BE2C (cell line): Measurements from ENCODE around the gene GAS6. TPM values are rescaled to one million over a fixed set of nuclear protein-coding genes. Genes with fewer than 3 reads are reported as not detected.
"Not testable (repeated sequence)": the region's sequence is repeated elsewhere in the genome, so short reads cannot be mapped to it uniquely, and the experiment has no call there.

ENCODE experiments used
- DNase-seq: peaks from one replicate; pipeline ENCODE4 v3.0.0-alpha.2; 2020
- H3K27me3 ChIP-seq: fragments of 250-450 bp; sonication (Bioruptor Pico); 2 replicates; pipeline ENCODE4 v1.5.1; 2020; ENCODE audit warnings: mild to moderate bottlenecking
- H3K36me3 ChIP-seq: fragments of 250-450 bp; sonication (Bioruptor Pico); 2 replicates; pipeline ENCODE4 v1.5.1; 2020; ENCODE audit warnings: mild to moderate bottlenecking
- H3K4me1 ChIP-seq: fragments of 250-450 bp; sonication (Bioruptor Pico); 2 replicates; pipeline ENCODE4 v1.5.1; 2020
- H3K4me3 ChIP-seq: 2 replicates; pipeline ENCODE4 v1.5.1; 2011; ENCODE audit warnings: low read depth, low read length
- H3K9me3 ChIP-seq: fragments of 250-450 bp; sonication (Bioruptor Pico); 2 replicates; pipeline ENCODE4 v1.5.1; 2020
- polyA plus RNA-seq: library from polyadenylated mRNA; unstranded; fragments of >200 nt; gene quantifications from one replicate; pipeline ENCODE4 v1.2.1, GENCODE V29; 2012; ENCODE audit warnings: low read depth, missing spikeins; ENCODE audit not compliant: insufficient read length, insufficient read depth
- TF ChIP-seq, protein P1 (sequence below): IDR thresholded peaks from 2 replicates; pipeline ENCODE4 v1.5.1; 2012; ENCODE audit warnings: mild to moderate bottlenecking, low read depth, low read length

The GAS6 gene
- 9.9 TPM for polyA plus RNA-seq

DNA sequence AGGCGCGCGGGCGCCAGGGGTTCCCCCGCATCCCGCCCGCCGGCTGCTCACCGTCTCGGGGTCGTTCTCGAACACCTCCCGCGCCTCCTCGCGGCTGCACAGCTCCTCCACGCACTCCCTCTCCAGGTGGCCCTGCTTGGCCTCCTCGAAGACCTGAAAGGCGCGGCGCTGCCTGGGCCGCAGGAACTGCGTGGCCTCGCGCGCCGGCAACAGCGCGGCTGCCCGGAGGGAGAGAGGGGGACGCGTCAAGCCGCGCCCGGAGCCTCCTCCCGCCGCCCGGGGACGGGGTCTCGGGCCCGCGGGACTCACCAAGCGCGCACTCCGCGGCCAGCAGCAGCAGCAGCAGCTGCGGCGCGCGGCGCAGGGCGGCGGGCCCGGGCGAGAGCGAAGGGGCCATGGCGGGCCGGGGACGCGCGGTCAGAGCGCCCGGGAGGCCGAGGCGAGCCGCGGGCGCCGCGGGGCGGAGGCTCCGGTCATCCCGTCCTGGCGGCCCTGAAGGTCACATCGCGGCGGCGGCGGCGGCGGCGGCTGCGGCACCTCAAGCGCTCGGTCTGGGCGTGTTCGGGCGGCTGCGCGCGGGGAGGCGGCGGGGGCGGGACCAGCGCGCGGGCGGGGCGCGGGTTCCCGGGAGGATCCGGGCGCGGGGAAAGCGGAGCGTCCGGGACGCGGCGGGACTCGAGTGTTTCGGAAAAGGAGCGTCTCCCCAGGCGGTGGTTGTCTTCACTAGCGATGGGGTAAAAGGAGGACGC is at the start of gene GAS6:
TSS of gene GAS6 (minus strand) at position 553 of the 749 bp plus-strand sequence. CDS start at position 397, 156 bp downstream.
- TF ChIP-seq, protein P1, sequence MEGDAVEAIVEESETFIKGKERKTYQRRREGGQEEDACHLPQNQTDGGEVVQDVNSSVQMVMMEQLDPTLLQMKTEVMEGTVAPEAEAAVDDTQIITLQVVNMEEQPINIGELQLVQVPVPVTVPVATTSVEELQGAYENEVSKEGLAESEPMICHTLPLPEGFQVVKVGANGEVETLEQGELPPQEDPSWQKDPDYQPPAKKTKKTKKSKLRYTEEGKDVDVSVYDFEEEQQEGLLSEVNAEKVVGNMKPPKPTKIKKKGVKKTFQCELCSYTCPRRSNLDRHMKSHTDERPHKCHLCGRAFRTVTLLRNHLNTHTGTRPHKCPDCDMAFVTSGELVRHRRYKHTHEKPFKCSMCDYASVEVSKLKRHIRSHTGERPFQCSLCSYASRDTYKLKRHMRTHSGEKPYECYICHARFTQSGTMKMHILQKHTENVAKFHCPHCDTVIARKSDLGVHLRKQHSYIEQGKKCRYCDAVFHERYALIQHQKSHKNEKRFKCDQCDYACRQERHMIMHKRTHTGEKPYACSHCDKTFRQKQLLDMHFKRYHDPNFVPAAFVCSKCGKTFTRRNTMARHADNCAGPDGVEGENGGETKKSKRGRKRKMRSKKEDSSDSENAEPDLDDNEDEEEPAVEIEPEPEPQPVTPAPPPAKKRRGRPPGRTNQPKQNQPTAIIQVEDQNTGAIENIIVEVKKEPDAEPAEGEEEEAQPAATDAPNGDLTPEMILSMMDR, result no peak
- H3K9me3 ChIP-seq, result no peaks in the 10 kb centered on the region
- H3K27me3 ChIP-seq, result peaks cover 6% of the 10 kb centered on the region
- H3K4me1 ChIP-seq, result peaks cover 12% of the 10 kb centered on the region
- DNase-seq, result peak; percentile 49
- H3K36me3 ChIP-seq, result no peaks in the 10 kb centered on the region
- peak within 1 kb of the TSS; percentile 75 for H3K4me3 ChIP-seq

DNA sequence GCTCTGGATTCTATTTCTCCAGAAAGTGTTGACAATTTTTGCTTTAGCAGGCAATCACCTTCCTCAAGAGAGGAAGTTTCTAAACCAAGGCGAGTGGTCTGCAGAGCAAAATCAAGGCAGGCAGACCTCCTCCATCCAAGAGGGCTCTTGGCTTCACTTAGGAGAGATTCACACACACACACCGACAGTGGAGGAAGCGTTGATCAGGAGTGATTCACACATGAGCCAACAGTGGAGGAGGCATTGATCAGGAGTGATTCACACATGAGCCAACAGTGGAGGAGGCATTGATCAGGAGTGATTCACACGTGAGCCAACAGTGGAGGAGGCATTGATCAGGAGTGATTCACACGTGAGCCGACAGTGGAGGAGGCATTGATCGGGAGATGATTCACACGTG is 49.5 kb upstream of the GAS6 start:
- DNase-seq, H3K4me3 ChIP-seq, H3K4me1 ChIP-seq, H3K9me3 ChIP-seq, H3K36me3 ChIP-seq: not testable (repeated sequence)
- peaks cover 66% of the 10 kb centered on the region for H3K27me3 ChIP-seq

DNA sequence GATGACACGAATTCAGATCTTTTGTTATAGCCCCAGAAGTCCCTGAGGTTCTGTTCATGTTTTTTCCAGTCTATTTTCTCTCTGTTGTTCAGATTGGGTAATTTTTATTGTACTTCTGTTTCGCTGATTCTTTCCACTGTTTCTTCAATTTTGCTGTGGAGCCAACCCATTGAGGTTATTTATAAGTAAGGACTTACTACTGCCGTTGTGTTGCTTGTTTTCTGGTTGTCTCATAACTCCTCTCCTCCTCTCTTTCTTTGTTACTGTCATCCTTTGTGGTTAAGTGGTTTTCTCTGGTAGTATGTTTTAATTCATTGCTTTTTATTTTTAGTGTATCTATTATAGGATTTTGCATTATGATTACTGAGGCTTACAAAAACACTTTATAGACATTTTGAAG is 48.7 kb upstream of the GAS6 start:
- Histone ChIP-seq H3K4me3 (no peak overlapping the region), H3K9me3 (no peaks in the 10 kb centered on the region), H3K36me3 (no peaks in the 10 kb centered on the region), H3K4me1 (no peaks in the 10 kb centered on the region), H3K27me3 (peaks cover 74% of the 10 kb centered on the region)
- DNase-seq, result no peak
- TF ChIP-seq, protein P1, result no peak

DNA sequence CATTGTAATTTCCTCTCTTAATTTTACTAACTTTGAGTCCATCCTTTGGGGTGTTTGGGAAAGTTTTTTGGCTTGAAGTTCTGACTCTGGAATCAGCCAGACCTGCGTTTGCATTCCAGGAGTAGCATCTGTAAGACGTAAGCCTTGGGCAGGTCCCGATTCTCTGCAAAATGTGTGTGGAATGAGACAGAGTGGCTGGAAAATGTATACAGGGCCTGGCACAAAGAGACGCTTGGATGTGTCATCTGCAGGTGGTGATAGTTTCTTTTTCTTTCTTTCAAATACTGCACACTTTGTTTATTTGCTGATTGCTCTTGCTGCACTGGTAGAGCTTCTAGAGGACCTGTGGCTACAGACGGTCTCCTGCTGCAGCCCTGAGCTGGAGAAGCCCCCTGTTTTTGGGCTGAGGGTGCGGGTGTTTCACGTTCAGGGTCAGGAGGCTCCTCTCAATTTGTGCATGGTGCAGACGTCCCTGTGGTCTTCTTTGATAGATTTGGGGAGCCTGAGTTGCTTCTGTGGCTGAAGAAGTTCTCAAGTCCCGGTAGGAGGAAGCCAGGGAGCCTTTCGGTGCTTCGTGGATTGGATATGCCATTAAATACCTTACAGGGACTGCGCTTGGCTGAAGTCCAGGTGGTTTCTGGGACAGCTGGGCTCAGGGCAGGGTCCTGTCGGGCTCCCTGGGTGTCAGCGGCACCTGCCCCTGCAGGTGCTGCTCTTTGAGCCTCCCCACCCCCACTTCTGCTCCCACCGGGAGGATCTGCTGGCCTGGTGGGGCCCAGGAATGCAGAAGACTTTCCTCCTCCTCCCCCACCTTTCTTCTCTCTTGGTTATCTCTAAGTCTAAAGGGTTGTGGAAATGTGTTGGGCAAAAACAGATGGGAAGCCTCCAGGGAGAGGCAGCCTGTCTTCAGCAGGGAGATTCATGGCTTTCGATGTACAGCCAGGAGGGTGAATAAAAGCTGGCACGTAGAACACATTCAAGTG is 44.0 kb upstream of the GAS6 start:
- Histone ChIP-seq H3K4me1 (peaks cover 6% of the 10 kb centered on the region; the same call in 1 of the 2 replicates), H3K27me3 (peaks cover 51% of the 10 kb centered on the region), H3K9me3 (no peaks in the 10 kb centered on the region), H3K4me3 (no peak overlapping the region), H3K36me3 (no peaks in the 10 kb centered on the region)
- TF ChIP-seq, protein P1, result no peak
- no peak for DNase-seq

DNA sequence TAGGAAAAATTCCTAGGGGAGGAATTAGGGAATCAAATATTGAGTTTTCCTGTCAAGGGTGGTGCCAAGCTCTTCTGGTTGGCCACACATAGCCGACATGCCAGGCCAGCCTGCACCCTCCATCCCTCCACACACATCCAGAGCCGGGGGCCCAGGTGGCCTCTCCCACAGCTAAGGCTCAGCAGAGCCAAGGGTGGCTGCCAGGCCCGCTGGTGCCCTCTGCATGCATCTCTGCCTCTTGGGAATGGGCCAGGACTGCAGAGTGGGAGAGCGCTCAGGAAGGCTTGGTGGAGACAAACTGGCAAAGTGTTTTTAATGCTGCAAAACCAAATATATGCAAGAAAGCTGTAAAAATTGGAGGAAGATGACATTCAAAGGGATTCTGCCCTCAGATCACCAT is 42.7 kb upstream of the GAS6 start:
- H3K4me1 ChIP-seq, result peaks cover 6% of the 10 kb centered on the region; the same call in 1 of the 2 replicates

DNA sequence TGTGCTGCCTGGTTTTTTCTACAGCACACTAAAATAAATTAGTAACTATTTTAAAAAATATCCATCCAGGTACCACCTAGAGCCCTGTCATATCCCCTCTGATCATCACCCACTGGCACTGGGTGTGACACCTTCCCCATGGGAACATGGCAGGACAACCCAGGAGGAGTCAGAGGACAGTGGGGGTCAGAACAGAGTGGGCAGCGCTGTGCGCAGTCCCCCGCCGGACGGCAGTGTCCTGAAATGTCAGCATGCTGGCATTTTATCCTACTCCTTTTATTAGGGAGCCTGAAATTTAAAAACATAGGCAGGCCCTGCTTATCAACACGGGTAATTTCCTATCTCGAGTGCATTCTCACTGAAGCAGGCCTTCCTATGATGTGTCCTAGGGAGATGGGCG is 42.1 kb upstream of the GAS6 start:
- peaks cover 31% of the 10 kb centered on the region for H3K27me3 ChIP-seq
- H3K4me1 ChIP-seq, result peaks cover 6% of the 10 kb centered on the region; the same call in 1 of the 2 replicates
- H3K36me3 ChIP-seq, result no peaks in the 10 kb centered on the region
- no peak for DNase-seq
- H3K9me3 ChIP-seq, result no peaks in the 10 kb centered on the region
- TF ChIP-seq, protein P1, result no peak
- no peak overlapping the region for H3K4me3 ChIP-seq

More for the DNA sequence above, 42.7 kb upstream of the GAS6 start:
- H3K36me3 ChIP-seq, result no peaks in the 10 kb centered on the region
- no peak overlapping the region for H3K4me3 ChIP-seq
- no peaks in the 10 kb centered on the region for H3K9me3 ChIP-seq
- H3K27me3 ChIP-seq, result peaks cover 38% of the 10 kb centered on the region
- TF ChIP-seq, protein P1, result no peak
- DNase-seq, result no peak
